Ovary (tissue), 9 donors: ENCODE data around the gene FMNL1. TPM values are rescaled to one million over a fixed set of nuclear protein-coding genes. Genes with fewer than 3 reads are reported as not detected.

Source experiments
- DNase-seq, 5 donors: peaks; one replicate each; pipeline ENCODE4 v3.0.0-alpha.2; 2019 to 2020
- H3K27ac ChIP-seq, 2 donors: fragments of 200-600 bp; one replicate each; pipeline versions ENCODE4 v1.5.1 to v1.8.0; 2019 to 2022
- H3K27me3 ChIP-seq: fragments of 200-600 bp; one replicate; pipeline ENCODE4 v1.8.0; 2022
- H3K36me3 ChIP-seq: fragments of 200-600 bp; sonication (generic); one replicate; pipeline ENCODE4 v1.5.1; 2019
- H3K4me1 ChIP-seq: one replicate; pipeline ENCODE4 v1.8.1; 2013; ENCODE audit warnings: mild to moderate bottlenecking, moderate library complexity; ENCODE audit not compliant: insufficient read depth
- H3K4me3 ChIP-seq: fragments of 200-600 bp; sonication (generic); one replicate; pipeline ENCODE4 v1.5.1; 2017
- H3K9me3 ChIP-seq, 2 donors: fragments of 200-600 bp in 1 of 2; sonication (generic) in 1 of 2; one replicate each; pipeline versions ENCODE4 v1.5.1 to v1.8.1; 2013 to 2019; ENCODE audit warnings: mild to moderate bottlenecking in 1 of 2, moderate library complexity in 1 of 2
- EP300 ChIP-seq: sonication (generic); formaldehyde crosslinking; IDR thresholded peaks from one replicate; pipeline ENCODE4 v1.6.1; 2017; ENCODE audit warnings: antibody characterized with exemption
- POLR2A ChIP-seq: fragments of 450-650 bp; IDR thresholded peaks from one replicate; pipeline ENCODE4 v1.6.1; 2017; ENCODE audit warnings: antibody characterized with exemption, mild to moderate bottlenecking, moderate library complexity
- WGBS, 3 donors: extraction: QIAGEN DNeasy Blood & Tissue Kit in 1 of 3; methylation state at CpG; one replicate each; pipeline versions ENCODE4 v1.1.5 to v1.1.7; 2013 to 2017; 5-methylcytosine and 5-hydroxymethylcytosine counted together
- intact Hi-C, 4 donors: fragments of 100-400 bp; cut with DNase I; formaldehyde crosslinking; loops; one replicate each; pipeline versions ENCODE4 v1.11.0 to v1.15.1; 2022 to 2023
- polyA plus RNA-seq, 2 donors: library from polyadenylated mRNA; stranded (reverse); fragments of 200-250 nt in 1 of 2; fragments of 350-450 nt in 1 of 2; fragmentation: Illumina TruSeq in 1 of 2; extraction: RNeasy Lipid Tissue Mini Kit (QIAGEN cat#74804) in 1 of 2; gene quantifications; one replicate each; pipeline ENCODE4 v1.2.3, GENCODE V29; 2013 to 2014
- total RNA-seq, 7 donors: library from RNA; depleted of rRNA in 2 of 7; stranded (reverse); fragments of >200 nt in 2 of 7; fragmentation: NEBNext Ultra II Directional in 3 of 7; extraction: Animal tissue kit (Norgen Biotek cat#: 25700) in 3 of 7; gene quantifications; one replicate each; pipeline versions ENCODE4 v1.1.0 to v1.2.4, GENCODE V29; 2016 to 2023
- TF ChIP-seq, protein P1 (sequence below), 3 donors: fragments of 450-650 bp in 2 of 3; fragments of 200-600 bp in 1 of 3; IDR thresholded peaks; one replicate each; pipeline versions ENCODE4 v1.5.1 to v1.8.0; 2016 to 2022; ENCODE audit warnings: antibody characterized with exemption in 3 of 3, mild to moderate bottlenecking in 1 of 3
- donor health status: DM: no; HTN: no; CAD: no; lungs with moderate emphysema.
- donor health status: DM: no; HTN: no; CAD: no.
- donor health status: Bipolar disorder and iron deficiency.
- donor health status: DM: yes; HTN: yes; CAD: no.
- donor health status: DM: no; HTN: no; CAD: no.
- donor health status: DM: yes; HTN: yes; CAD: no.

FMNL1 gene
- total and polyA plus RNA-seq, 9 donors, result 2.1 to 24.0 (median 6.1) TPM

- no peaks in the 10 kb centered on the region for H3K27me3 ChIP-seq
- no peak overlapping the region for H3K4me3 ChIP-seq
- TF ChIP-seq EP300 (no peak), POLR2A (no peak)
- TF ChIP-seq, protein P1, sequence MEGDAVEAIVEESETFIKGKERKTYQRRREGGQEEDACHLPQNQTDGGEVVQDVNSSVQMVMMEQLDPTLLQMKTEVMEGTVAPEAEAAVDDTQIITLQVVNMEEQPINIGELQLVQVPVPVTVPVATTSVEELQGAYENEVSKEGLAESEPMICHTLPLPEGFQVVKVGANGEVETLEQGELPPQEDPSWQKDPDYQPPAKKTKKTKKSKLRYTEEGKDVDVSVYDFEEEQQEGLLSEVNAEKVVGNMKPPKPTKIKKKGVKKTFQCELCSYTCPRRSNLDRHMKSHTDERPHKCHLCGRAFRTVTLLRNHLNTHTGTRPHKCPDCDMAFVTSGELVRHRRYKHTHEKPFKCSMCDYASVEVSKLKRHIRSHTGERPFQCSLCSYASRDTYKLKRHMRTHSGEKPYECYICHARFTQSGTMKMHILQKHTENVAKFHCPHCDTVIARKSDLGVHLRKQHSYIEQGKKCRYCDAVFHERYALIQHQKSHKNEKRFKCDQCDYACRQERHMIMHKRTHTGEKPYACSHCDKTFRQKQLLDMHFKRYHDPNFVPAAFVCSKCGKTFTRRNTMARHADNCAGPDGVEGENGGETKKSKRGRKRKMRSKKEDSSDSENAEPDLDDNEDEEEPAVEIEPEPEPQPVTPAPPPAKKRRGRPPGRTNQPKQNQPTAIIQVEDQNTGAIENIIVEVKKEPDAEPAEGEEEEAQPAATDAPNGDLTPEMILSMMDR (IDR thresholded peaks at IDR 0.05), result no peak
- no peaks in the 10 kb centered on the region for H3K9me3 ChIP-seq
- H3K27ac ChIP-seq, result no peak overlapping the region
- intact Hi-C loops, result no loop called here
- peaks cover 39% of the 10 kb centered on the region for H3K4me1 ChIP-seq
- DNase-seq, result no peak
- WGBS, 3 donors, result 53 to 74% (median 71%) methylated on average over 1 of the region's 1 CpG
- no peaks in the 10 kb centered on the region for H3K36me3 ChIP-seq
Observed at GRCh38 chr17:45296833-45297124, 75.1 kb downstream of the FMNL1 start.

Other genes starting within 250 kb of the FMNL1 start
- 10 to 100 TPM; 30.9 to 62.3 (median 48.0) TPM for gene DCAKD, start 170.3 kb upstream of the FMNL1 start, total RNA-seq
- gene DCAKD, start 170.3 kb upstream of the FMNL1 start, polyA plus RNA-seq, result 10 to 100 TPM; 19.8 to 27.0 TPM
- 10 to 100 TPM; 25.5 to 91.4 (median 79.3) TPM for gene NMT1, start 160.6 kb upstream of the FMNL1 start, total RNA-seq
- 10 to 100 TPM; 23.0 to 66.5 TPM for gene NMT1, start 160.6 kb upstream of the FMNL1 start, polyA plus RNA-seq
- 100 to 1,000 TPM in 2 of 7 donors, 10 to 100 TPM in 5; 33.0 to 166 (median 84.9) TPM for gene PLCD3, start 89.4 kb upstream of the FMNL1 start, total RNA-seq
- 10 to 100 TPM; 12.1 to 59.3 TPM for gene PLCD3, start 89.4 kb upstream of the FMNL1 start, polyA plus RNA-seq
- gene ACBD4, start 86.2 kb upstream of the FMNL1 start, total RNA-seq, result 10 to 100 TPM; 12.4 to 24.0 (median 18.5) TPM
- gene ACBD4, start 86.2 kb upstream of the FMNL1 start, polyA plus RNA-seq, result 10 to 100 TPM; 11.0 to 24.5 TPM
- 10 to 100 TPM; 17.0 to 37.8 (median 27.9) TPM for gene HEXIM1, start 73.4 kb upstream of the FMNL1 start, total RNA-seq
- gene HEXIM1, start 73.4 kb upstream of the FMNL1 start, polyA plus RNA-seq, result 10 to 100 TPM; 14.4 to 26.9 TPM
- gene HEXIM2, start 60.0 kb upstream of the FMNL1 start, total RNA-seq, result 1 to 10 TPM; 3.4 to 9.1 (median 5.5) TPM
- 1 to 10 TPM; 1.7 to 8.9 TPM for gene HEXIM2, start 60.0 kb upstream of the FMNL1 start, polyA plus RNA-seq
- under 1 TPM in 1 of 7 donors, not detected in 6; 0.12 TPM for gene SPATA32, start 40.2 kb downstream of the FMNL1 start, total RNA-seq
- gene SPATA32, start 40.2 kb downstream of the FMNL1 start, polyA plus RNA-seq, result not detected
- 10 to 100 TPM in 6 of 7 donors, 1 to 10 TPM in 1; 4.1 to 19.8 (median 13.0) TPM for gene MAP3K14, start 95.1 kb downstream of the FMNL1 start, total RNA-seq
- gene MAP3K14, start 95.1 kb downstream of the FMNL1 start, polyA plus RNA-seq, result 1 to 10 TPM; 2.4 to 7.0 TPM
- gene ARHGAP27, start 211.0 kb downstream of the FMNL1 start, total RNA-seq, result 10 to 100 TPM in 3 of 7 donors, 1 to 10 TPM in 4; 3.7 to 41.7 (median 8.7) TPM
- gene ARHGAP27, start 211.0 kb downstream of the FMNL1 start, polyA plus RNA-seq, result 10 to 100 TPM in 1 of 2 donors, 1 to 10 TPM in 1; 3.8 to 10.1 TPM